H1 (cell line): ENCODE data around the gene FGFBP2. TPM values are rescaled to one million over a fixed set of nuclear protein-coding genes. Genes with fewer than 3 reads are reported as not detected.

Experiments
- CTCF ChIA-PET: fragments of 300-600 bp; sonication (Branson Sonifier 250); formaldehyde crosslinking; loops from one replicate; lab custom pipeline; 2021; ENCODE audit not compliant: partially characterized antibody; lab: Charles Lee
- POLR2A ChIA-PET: fragments of 300-600 bp; sonication (Branson Sonifier 250); formaldehyde crosslinking; loops from one replicate; lab custom pipeline; 2021; ENCODE audit warnings: inconsistent platforms; ENCODE audit not compliant: partially characterized antibody; lab: Charles Lee
- DNase-seq, 2 experiments: peaks; one replicate each; pipeline versions ENCODE4 v3.0.0 to v3.0.0-alpha.2; 2010 to 2022; ENCODE audit warnings: low spot score in 2 of 2, low read depth in 1 of 2, mixed read lengths in 1 of 2
- FAIRE-seq: peaks from 2 replicates; lab custom pipeline; 2011; peaks lifted over from hg19 to GRCh38; lab: Jason Lieb, UNC
- H2AFZ ChIP-seq: 2 replicates; pipeline ENCODE4 v1.8.1; 2012; ENCODE audit warnings: low read length, inconsistent platforms
- H2AK5ac ChIP-seq: 2 replicates; pipeline ENCODE4 v1.6.1; 2013; ENCODE audit warnings: low read depth, low read length
- H2BK120ac ChIP-seq: replicated peaks from 2 replicates; pipeline ENCODE3; 2013; ENCODE audit warnings: low read depth, low read length, inconsistent platforms
- H2BK12ac ChIP-seq: 2 replicates; pipeline ENCODE4 v1.6.1; 2013; ENCODE audit warnings: low read depth, low read length
- H2BK15ac ChIP-seq: 2 replicates; pipeline ENCODE4 v1.6.1; 2013; ENCODE audit warnings: low read length
- H2BK20ac ChIP-seq: 2 replicates; pipeline ENCODE4 v1.6.1; 2013; ENCODE audit warnings: low read length
- H2BK5ac ChIP-seq: 2 replicates; pipeline ENCODE4 v1.6.1; 2013; ENCODE audit warnings: low read depth, low read length
- H3K14ac ChIP-seq: 2 replicates; pipeline ENCODE4 v1.6.1; 2013; ENCODE audit warnings: inconsistent platforms; ENCODE audit not compliant: insufficient read length
- H3K18ac ChIP-seq: 2 replicates; pipeline ENCODE4 v1.6.1; 2013; ENCODE audit warnings: low read length; ENCODE audit errors: extremely low read depth
- H3K23ac ChIP-seq: 2 replicates; pipeline ENCODE4 v1.6.1; 2013; ENCODE audit warnings: inconsistent platforms; ENCODE audit not compliant: insufficient read length
- H3K23me2 ChIP-seq: 2 replicates; pipeline ENCODE4 v1.6.1; 2013; ENCODE audit warnings: low read depth, low read length
- H3K27ac ChIP-seq: 2 replicates; pipeline ENCODE4 v1.6.1; 2011; ENCODE audit warnings: low read depth, low read length, inconsistent platforms
- H3K27me3 ChIP-seq, 4 experiments: replicated peaks in 1 of 4; 1 replicate in 1 of 4; 2 replicates in 3 of 4; pipeline versions ENCODE4 v1.6.1 to v1.8.1; 2011 to 2013; ENCODE audit warnings: low read length in 3 of 4, mild to moderate bottlenecking in 3 of 4, inconsistent platforms in 2 of 4, mixed read lengths in 2 of 4, moderate library complexity in 1 of 4; ENCODE audit not compliant: control insufficient read depth in 3 of 4, insufficient read depth in 3 of 4; ENCODE audit errors: extremely low read depth in 1 of 4
- H3K36me3 ChIP-seq, 4 experiments: 2 replicates each; pipeline versions ENCODE4 v1.6.1 to v1.8.1; 2011 to 2013; ENCODE audit warnings: mild to moderate bottlenecking in 4 of 4, low read length in 3 of 4, moderate library complexity in 2 of 4, control low read depth in 1 of 4, inconsistent platforms in 1 of 4; ENCODE audit not compliant: insufficient read depth in 4 of 4, control insufficient read depth in 2 of 4
- H3K4ac ChIP-seq: replicated peaks from 2 replicates; pipeline ENCODE3; 2013; ENCODE audit warnings: low read length, low read depth, mixed read lengths, inconsistent platforms; ENCODE audit not compliant: insufficient read length
- H3K4me1 ChIP-seq, 4 experiments: replicated peaks in 1 of 4; 1 replicate in 1 of 4; 2 replicates in 3 of 4; pipeline versions ENCODE4 v1.6.1 to v1.8.1; 2011 to 2013; ENCODE audit warnings: low read length in 3 of 4, inconsistent platforms in 2 of 4, mixed read lengths in 1 of 4; ENCODE audit not compliant: insufficient read depth in 4 of 4, control insufficient read depth in 3 of 4
- H3K4me2 ChIP-seq, 2 experiments: 2 replicates each; pipeline versions ENCODE4 v1.6.1 to v1.8.1; 2011 to 2013; ENCODE audit warnings: low read depth in 2 of 2, low read length in 2 of 2, control low read depth in 1 of 2, inconsistent platforms in 1 of 2, mild to moderate bottlenecking in 1 of 2; ENCODE audit not compliant: insufficient read depth in 1 of 2
- H3K4me3 ChIP-seq, 4 experiments: fragments of 200-600, 300-600 bp in 1 of 4; sonication (generic), shearing (Covaris generic), sonication (Bioruptor Twin) in 1 of 4; 2 replicates each; pipeline versions ENCODE4 v1.5.1 to v1.8.1; 2011 to 2016; ENCODE audit warnings: low read length in 4 of 4, low read depth in 3 of 4, control low read depth in 2 of 4, inconsistent platforms in 2 of 4, mild to moderate bottlenecking in 2 of 4, mixed read lengths in 1 of 4, moderate library complexity in 1 of 4; ENCODE audit not compliant: insufficient read depth in 2 of 4; ENCODE audit errors: extremely low read depth in 1 of 4
- H3K56ac ChIP-seq: replicated peaks from 2 replicates; pipeline ENCODE3; 2013; ENCODE audit warnings: low read depth, mild to moderate bottlenecking, mixed read lengths, low read length, inconsistent platforms; ENCODE audit not compliant: insufficient read length
- H3K79me1 ChIP-seq: 2 replicates; pipeline ENCODE4 v1.6.1; 2013; ENCODE audit warnings: low read depth, low read length, control low read depth
- H3K79me2 ChIP-seq, 2 experiments: 2 replicates each; pipeline versions ENCODE4 v1.6.1 to v1.8.1; 2012 to 2013; ENCODE audit warnings: low read length in 2 of 2, mild to moderate bottlenecking in 2 of 2, inconsistent platforms in 1 of 2; ENCODE audit not compliant: insufficient read depth in 2 of 2, control insufficient read depth in 1 of 2
- H3K9ac ChIP-seq, 4 experiments: replicated peaks in 1 of 4; 1 replicate in 1 of 4; 2 replicates in 3 of 4; pipeline versions ENCODE4 v1.6.1 to v1.8.1; 2011 to 2013; ENCODE audit warnings: low read depth in 3 of 4, low read length in 3 of 4, control low read depth in 2 of 4, mild to moderate bottlenecking in 2 of 4, moderate library complexity in 2 of 4, inconsistent platforms in 1 of 4; ENCODE audit errors: extremely low read depth in 1 of 4
- H3K9me3 ChIP-seq, 2 experiments: 2 replicates each; pipeline versions ENCODE4 v1.6.1 to v1.8.1; 2012 to 2013; ENCODE audit warnings: mild to moderate bottlenecking in 2 of 2, moderate library complexity in 2 of 2, control low read depth in 1 of 2, inconsistent platforms in 1 of 2, low read depth in 1 of 2, low read length in 1 of 2, mixed read lengths in 1 of 2; ENCODE audit not compliant: insufficient read depth in 2 of 2
- H4K20me1 ChIP-seq, 2 experiments: replicated peaks in 1 of 2; 2 replicates each; pipeline versions ENCODE3 to v1.8.1; 2011 to 2013; ENCODE audit warnings: inconsistent platforms in 2 of 2, low read length in 2 of 2, mild to moderate bottlenecking in 1 of 2; ENCODE audit not compliant: insufficient read depth in 2 of 2, control insufficient read depth in 1 of 2
- H4K5ac ChIP-seq: 2 replicates; pipeline ENCODE4 v1.6.1; 2013; ENCODE audit warnings: low read length, low read depth, mixed read lengths, inconsistent platforms; ENCODE audit not compliant: insufficient read length
- H4K8ac ChIP-seq: 2 replicates; pipeline ENCODE4 v1.8.0; 2013; ENCODE audit warnings: mild to moderate bottlenecking, moderate library complexity, low read length, inconsistent platforms; ENCODE audit not compliant: insufficient read depth; ENCODE audit errors: extremely low read depth
- H4K91ac ChIP-seq: replicated peaks from 2 replicates; pipeline ENCODE3; 2013; ENCODE audit warnings: low read length, mixed read lengths, inconsistent platforms; ENCODE audit not compliant: insufficient read length
- KDM1A ChIP-seq: fragments of 200-600, 300-600 bp; sonication (generic); IDR thresholded peaks from 2 replicates; pipeline ENCODE4 v1.7.1; 2016; ENCODE audit warnings: mild to moderate bottlenecking, low read length, borderline replicate concordance
- WGBS, 2 experiments: shearing (Covaris generic) in 1 of 2; methylation state at CpG; one replicate each; pipeline versions ENCODE4 v1.1.6 to v1.1.7; 2013 to 2015; ENCODE audit warnings: low lambda C conversion rate in 2 of 2, mixed read lengths in 2 of 2, inconsistent platforms in 1 of 2, low coverage in 1 of 2, missing lambda C conversion rate in 1 of 2; ENCODE audit not compliant: insufficient replicate concordance in 2 of 2, insufficient coverage in 1 of 2, insufficient read length in 1 of 2; ENCODE audit errors: extremely low coverage in 1 of 2, missing lambda C conversion rate in 1 of 2; 5-methylcytosine and 5-hydroxymethylcytosine counted together
- polyA plus RNA-seq, 7 experiments: library from polyadenylated mRNA; depleted of rRNA in 3 of 7; stranded (reverse) in 5 of 7; unstranded in 2 of 7; fragments of >200 nt in 5 of 7; fragments of 200-250 nt in 2 of 7; gene quantifications; 1 replicate in 5 of 7; 2 replicates in 1 of 7; 4 replicates in 1 of 7; pipeline versions ENCODE4 v1.2.1 to v1.2.3, GENCODE V29; 2011 to 2013; ENCODE audit warnings: missing spikeins in 2 of 7, mixed read lengths in 2 of 7
- total RNA-seq: library from RNA; stranded (reverse); fragmentation: NEBNext Ultra II Directional; extraction: Animal tissue kit (Norgen Biotek cat#: 25700); gene quantifications from 2 replicates; pipeline ENCODE4 v1.2.1, GENCODE V29; 2021

The FGFBP2 gene
- total and polyA plus RNA-seq, 2 of the 8 experiments (the other 6 are each of a cell fraction or from before 2014, with no cell fraction given) = 0.15 TPM; not detected in 1

DNA sequence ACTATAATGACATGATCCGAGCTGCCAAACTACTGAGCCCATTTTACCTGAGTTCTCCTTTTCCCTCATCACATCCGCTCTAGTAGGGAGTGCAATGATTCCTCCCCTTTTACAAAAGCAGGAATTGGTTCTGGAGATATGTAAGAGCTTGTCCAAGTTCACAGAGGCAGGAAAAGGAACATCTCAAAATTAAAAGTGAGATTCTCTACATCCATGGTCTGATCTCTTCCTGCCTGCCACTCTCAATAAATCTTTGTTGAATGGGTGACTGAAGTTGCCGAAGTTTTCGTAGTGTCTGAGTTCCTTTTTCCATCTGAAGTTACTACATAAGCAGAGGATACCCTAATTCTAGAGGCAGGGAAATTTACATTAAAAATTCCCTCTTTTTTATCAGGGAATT is 24.3 kb downstream of the FGFBP2 start, which contains the start of gene FGFBP1:
Gene FGFBP1, minus strand, starts transcription at position 101 of the 400 bp plus-strand sequence. CDS start 2,108 bp downstream, outside the sequence.
- ChIA-PET POLR2A (no interaction called here), CTCF (interaction anchor here (1.0 to 6.3 kb wide), 6 partner anchors 15 to 132 kb away, joined by 3 to 33 read pairs (median 8); no protein-coding TSS in a partner anchor)
- no peak within 1 kb of the TSS for H3K56ac ChIP-seq
- no peak within 1 kb of the TSS for H2BK20ac ChIP-seq
- H3K79me1 ChIP-seq = no peaks in the 10 kb centered on the region
- H2BK15ac ChIP-seq = no peak within 1 kb of the TSS; the same call in 1 of the 2 replicates
- WGBS, 2 experiments = 85% methylated on average over 4 of the region's 4 CpGs; no CpG with 5 or more reads in 1 of the 2 experiments
- H3K4me2 ChIP-seq = peak within 1 kb of the TSS; percentile 5 to 48; a peak in 1 of 4 replicates
- no peak within 1 kb of the TSS for H2BK5ac ChIP-seq
- H2AFZ ChIP-seq = peak within 1 kb of the TSS; percentile 94
- FAIRE-seq (no peak), DNase-seq (no peak)
- H4K91ac ChIP-seq = no peak within 1 kb of the TSS
- no peaks in the 10 kb centered on the region for H3K79me2 ChIP-seq
- peaks cover 0 to 9% (median 3%) of the 10 kb centered on the region in 4 experiments; a peak in 2 of 7 replicates for H3K4me1 ChIP-seq
- H3K18ac ChIP-seq = no peak within 1 kb of the TSS
- H3K27ac ChIP-seq = no peak within 1 kb of the TSS
- H3K27me3 ChIP-seq = no peaks in the 10 kb centered on the region
- H4K5ac ChIP-seq = no peak within 1 kb of the TSS
- H3K4me3 ChIP-seq = no peak within 1 kb of the TSS
- no peak within 1 kb of the TSS for H3K4ac ChIP-seq
- H2AK5ac ChIP-seq = no peak within 1 kb of the TSS
- no peak within 1 kb of the TSS for H3K14ac ChIP-seq
- TF ChIP-seq KDM1A = no peak
- no peak within 1 kb of the TSS; a peak in 1 of 7 replicates for H3K9ac ChIP-seq
- H3K9me3 ChIP-seq = no peaks in the 10 kb centered on the region
- no peak within 1 kb of the TSS for H2BK120ac ChIP-seq
- H3K36me3 ChIP-seq = no peaks in the 10 kb centered on the region
- no peak within 1 kb of the TSS for H2BK12ac ChIP-seq
- no peak within 1 kb of the TSS for H3K23ac ChIP-seq
- peak within 1 kb of the TSS; percentile 43; the same call in 1 of the 2 replicates for H4K8ac ChIP-seq
- peaks cover 4% of the 10 kb centered on the region; the same call in 1 of the 2 replicates for H3K23me2 ChIP-seq
- H4K20me1 ChIP-seq = peaks cover 0 to 3% of the 10 kb centered on the region in 2 experiments
